ENCODE measurements around the gene MTUS2. TPM values are rescaled to one million over a fixed set of nuclear protein-coding genes. Genes with fewer than 3 reads are reported as not detected.

MTUS2 gene
- total and polyA plus RNA-seq, 2 of the 8 experiments (the other 6 are each of a cell fraction or from before 2014, with no cell fraction given) = 0.18 to 0.80 TPM

- TF ChIP-seq SIX5 (IDR thresholded peaks at IDR 0.05; ENCODE audit: low read depth, low read length) = no peak
- TF ChIP-seq CHD7 (IDR thresholded peaks at IDR 0.05; ENCODE audit: insufficient replicate concordance, low read length) = no peak
- TF ChIP-seq CTBP2 (IDR thresholded peaks at IDR 0.05; ENCODE audit: borderline replicate concordance, insufficient read depth, insufficient read length, low read length) = no peak
- TF ChIP-seq EP300 (IDR thresholded peaks at IDR 0.05; ENCODE audit: borderline replicate concordance in 1 of 2, low read depth in 2 of 2, low read length in 2 of 2) = no peak
- no peak for TF ChIP-seq CREB1 (IDR thresholded peaks at IDR 0.05)
Measured at GRCh38 chr13:29028868-29029267, 208.7 kb downstream of the MTUS2 start (continued).
